GM12878 (cell line): ENCODE results near the gene YTHDF1. TPM values are rescaled to one million over a fixed set of nuclear protein-coding genes. Genes with fewer than 3 reads are reported as not detected.

Source experiments
- ATAC-seq: fragments of 200-7000 bp; cut with Tn5 transposase; 3 replicates; pipeline ENCODE4 v1.9.1; 2020; ENCODE audit warnings: mild to moderate bottlenecking, moderate library complexity
- BruUV-seq: library from RNA; stranded (reverse); fragments of 400-500 nt; replicated peaks from 2 replicates; lab custom pipeline; 2021; lab: Mats Ljungman, UMichigan
- CTCF ChIA-PET: fragments of 300-600 bp; sonication (Branson Sonifier 250); formaldehyde crosslinking; extraction: SDS; loops from one replicate; lab custom pipeline; 2021; ENCODE audit warnings: inconsistent platforms; lab: Yijun Ruan, JAX
- POLR2A ChIA-PET: fragments of 350-600 bp; formaldehyde crosslinking; extraction: SDS; loops from one replicate; lab custom pipeline; 2021; ENCODE audit warnings: inconsistent platforms; lab: Charles Lee
- RAD21 ChIA-PET: fragments of 300-600 bp; sonication (Branson Sonifier 250); formaldehyde crosslinking; loops from one replicate; lab custom pipeline; 2023; ENCODE audit warnings: antibody characterized with exemption; ENCODE audit not compliant: unreplicated experiment; lab: Charles Lee
- SMC1A ChIA-PET: fragments of 300-600 bp; sonication (Branson Sonifier 250); formaldehyde crosslinking; loops from one replicate; lab custom pipeline; 2023; ENCODE audit not compliant: unreplicated experiment, uncharacterized antibody; lab: Charles Lee
- DNase-seq: peaks from one replicate; pipeline ENCODE4 v3.0.0-alpha.2; 2011; ENCODE audit warnings: low read depth, low spot score
- FAIRE-seq: peaks from 3 replicates; lab custom pipeline; 2011; peaks lifted over from hg19 to GRCh38; lab: Jason Lieb, UNC
- H2AFZ ChIP-seq: 2 replicates; pipeline ENCODE4 v1.6.0; 2011; ENCODE audit warnings: low read depth, low read length, control low read depth; ENCODE audit not compliant: control insufficient read depth
- H3K27ac ChIP-seq: 2 replicates; pipeline ENCODE4 v1.5.1; 2011; ENCODE audit warnings: control low read depth; ENCODE audit not compliant: control insufficient read depth, insufficient read depth
- H3K27me3 ChIP-seq, 2 experiments: replicated peaks in 1 of 2; 2 replicates each; pipeline versions ENCODE4 v1.6.0 to v1.6.1; 2011; ENCODE audit warnings: low read length in 1 of 2; ENCODE audit not compliant: control insufficient read depth in 2 of 2, insufficient read depth in 2 of 2
- H3K36me3 ChIP-seq, 2 experiments: 2 replicates each; pipeline ENCODE4 v1.5.1; 2011; ENCODE audit warnings: low read length in 1 of 2; ENCODE audit not compliant: control insufficient read depth in 2 of 2, insufficient read depth in 2 of 2
- H3K4me1 ChIP-seq: 2 replicates; pipeline ENCODE4 v1.6.1; 2011; ENCODE audit warnings: mild to moderate bottlenecking, low read length, moderate library complexity, mixed read lengths; ENCODE audit not compliant: control insufficient read depth, insufficient read depth
- H3K4me2 ChIP-seq: 2 replicates; pipeline ENCODE4 v1.6.0; 2011; ENCODE audit warnings: control low read depth; ENCODE audit not compliant: control insufficient read depth, insufficient read depth
- H3K4me3 ChIP-seq: fragments of 200-600 bp; sonication (generic); 2 replicates; pipeline ENCODE4 v1.5.1; 2016
- H3K79me2 ChIP-seq: 2 replicates; pipeline ENCODE4 v1.6.0; 2011; ENCODE audit warnings: low read length; ENCODE audit not compliant: control insufficient read depth, insufficient read depth
- H3K9ac ChIP-seq: 2 replicates; pipeline ENCODE4 v1.8.0; 2011; ENCODE audit warnings: low read length, control low read depth, mixed read lengths; ENCODE audit not compliant: control insufficient read depth, insufficient read depth
- H3K9me3 ChIP-seq: replicated peaks from 3 replicates; pipeline ENCODE4 v1.5.1; 2011; ENCODE audit warnings: mild to moderate bottlenecking, low read length; ENCODE audit not compliant: control insufficient read depth, insufficient read depth
- H4K20me1 ChIP-seq: 2 replicates; pipeline ENCODE4 v1.6.0; 2011; ENCODE audit not compliant: control insufficient read depth, insufficient read depth
- CBX5 ChIP-seq: sonication (generic); IDR thresholded peaks from 2 replicates; pipeline ENCODE4 v1.6.1; 2016; ENCODE audit warnings: low read depth, moderate library complexity, mild to moderate bottlenecking, inconsistent platforms
- ESRRA ChIP-seq: IDR thresholded peaks from 2 replicates; pipeline ENCODE4 v1.6.1; 2012; ENCODE audit warnings: mild to moderate bottlenecking, low read length, improper control_type of control experiment
- FOXM1 ChIP-seq: IDR thresholded peaks from 2 replicates; pipeline ENCODE4 v1.6.1; 2012; ENCODE audit warnings: low read depth, mild to moderate bottlenecking, inconsistent platforms, low read length, moderate library complexity
- IRF4 ChIP-seq: IDR thresholded peaks from 2 replicates; pipeline ENCODE4 v1.6.1; 2011; ENCODE audit warnings: low read depth, low read length
- NFYB ChIP-seq: IDR thresholded peaks from 2 replicates; pipeline ENCODE4 v1.6.1; 2011; ENCODE audit warnings: low read depth, mild to moderate bottlenecking, low read length, improper control_type of control experiment, moderate library complexity; ENCODE audit not compliant: insufficient read depth
- PRDM15 ChIP-seq: fragments of 450-650 bp; formaldehyde crosslinking; IDR thresholded peaks from 2 replicates; pipeline ENCODE4 v1.4.0; 2020; ENCODE audit warnings: mild to moderate bottlenecking, moderate library complexity
- TBL1XR1 ChIP-seq: IDR thresholded peaks from 2 replicates; pipeline ENCODE4 v1.6.1; 2012; ENCODE audit warnings: low read depth, low read length, improper control_type of control experiment
- ZNF687 ChIP-seq: fragments of 450-650 bp; IDR thresholded peaks from 2 replicates; pipeline ENCODE4 v1.6.1; 2017; ENCODE audit warnings: mild to moderate bottlenecking, moderate library complexity
- WGBS: methylation state at CpG from one replicate; pipeline ENCODE4 v1.1.6; 2016; ENCODE audit warnings: low lambda C conversion rate; ENCODE audit not compliant: insufficient replicate concordance, insufficient coverage; ENCODE audit errors: missing lambda C conversion rate; 5-methylcytosine and 5-hydroxymethylcytosine counted together
- in situ Hi-C: fragments of 300-500 bp; cut with MboI; formaldehyde crosslinking; loops from 9 replicates; pipeline ENCODE4 v1.14.3; 2018; ENCODE audit warnings: mixed read lengths
- intact Hi-C: fragments of 100-400 bp; cut with micrococcal nuclease; formaldehyde crosslinking; loops from one replicate; pipeline ENCODE4 v1.14.2; 2022; ENCODE audit not compliant: unreplicated experiment
- polyA plus RNA-seq, 11 experiments: library from polyadenylated mRNA; depleted of rRNA in 4 of 11; unstranded in 6 of 11; stranded (reverse) in 5 of 11; fragments of >200 nt; fragmentation: Nextera tagmentation in 4 of 11; fragmentation: Illumina TruSeq in 1 of 11; extraction: Ambion mirVana in 4 of 11; extraction: Trizol in 1 of 11; gene quantifications; 1 replicate in 1 of 11; 2 replicates in 10 of 11; pipeline versions ENCODE4 v1.2.1 to v1.2.3, GENCODE V29; 2011 to 2016; ENCODE audit warnings: inconsistent platforms in 2 of 11, missing spikeins in 2 of 11, low read depth in 1 of 11
- total RNA-seq, 4 experiments: library from RNA; depleted of rRNA in 3 of 4; stranded (reverse); fragments of >200 nt in 3 of 4; fragmentation: Illumina TruSeq in 1 of 4; extraction: Trizol in 1 of 4; gene quantifications; 2 replicates each; pipeline versions ENCODE4 v1.2.1 to v1.2.3, GENCODE V29; 2013 to 2021

Gene YTHDF1
- total and polyA plus RNA-seq, 10 of the 15 experiments (the other 5 are each of a cell fraction or from before 2014, with no cell fraction given), result 4.6 to 37.8 (median 20.5) TPM

GRCh38 chr20:63208346-63208909 lies 7.5 kb downstream of the YTHDF1 start:
- H3K36me3 ChIP-seq, result peaks cover 31 to 32% of the 10 kb centered on the region in 2 experiments
- ChIA-PET SMC1A (no interaction called here), POLR2A (interaction anchor here (1.1 kb wide), 1 partner anchor 8 kb away, joined by 3 read pairs; no protein-coding TSS in a partner anchor), RAD21 (no interaction called here), CTCF (interaction anchor here (1.2 kb wide), 1 partner anchor 16 kb away, joined by 5 read pairs; no protein-coding TSS in a partner anchor)
- BruUV-seq, result no TSS peak
- DNase-seq, result no peak
- no peaks in the 10 kb centered on the region for H3K9me3 ChIP-seq
- TF ChIP-seq PRDM15 (CRISPR knock-in tag) (no peak), CBX5 (no peak), ZNF687 (no peak), FOXM1 (no peak), ESRRA (no peak), TBL1XR1 (no peak), IRF4 (no peak), NFYB (no peak)
- in situ Hi-C loops, result no loop called here
- 83% methylated on average over 6 of the region's 6 CpGs for WGBS
- H2AFZ ChIP-seq, result no peak overlapping the region
- no peak overlapping the region for H3K9ac ChIP-seq
- FAIRE-seq, result no peak
- H3K4me1 ChIP-seq, result no peaks in the 10 kb centered on the region
- H4K20me1 ChIP-seq, result peaks cover 9% of the 10 kb centered on the region; the same call in 1 of the 2 replicates
- peaks cover 28% of the 10 kb centered on the region for H3K79me2 ChIP-seq
- no peak overlapping the region for H3K4me3 ChIP-seq
- H3K27me3 ChIP-seq, result no peaks in the 10 kb centered on the region
- H3K4me2 ChIP-seq, result no peak overlapping the region
- ATAC-seq, result no peak
- H3K27ac ChIP-seq, result no peak overlapping the region
- intact Hi-C loops, result no loop called here
